Loucy (cell line): ENCODE data around the gene RHOH.

Source experiments
- H2AFZ ChIP-seq: fragments of 200-600 bp; sonication (generic); 2 replicates; pipeline ENCODE4 v1.6.0; 2016; ENCODE audit warnings: antibody characterized with exemption, mild to moderate bottlenecking, low read length, moderate library complexity
- H3F3A ChIP-seq: fragments of 200-600 bp; 2 replicates; pipeline ENCODE4 v1.6.0; 2016; ENCODE audit warnings: antibody characterized with exemption, low read depth, mild to moderate bottlenecking
- H3K27me3 ChIP-seq: fragments of 200-600 bp; sonication (generic); 2 replicates; pipeline ENCODE4 v1.6.1; 2014; ENCODE audit warnings: low read length, mild to moderate bottlenecking; ENCODE audit not compliant: insufficient read depth, poor library complexity, severe bottlenecking
- H3K36me3 ChIP-seq: fragments of 200-600 bp; sonication (generic); 2 replicates; pipeline ENCODE4 v1.6.1; 2016; ENCODE audit warnings: low read length; ENCODE audit not compliant: insufficient read depth
- H3K4me1 ChIP-seq: fragments of 200-600 bp; sonication (generic); 2 replicates; pipeline ENCODE4 v1.5.1; 2014; ENCODE audit warnings: low read length, mild to moderate bottlenecking; ENCODE audit not compliant: insufficient read depth, poor library complexity, severe bottlenecking
- H3K4me2 ChIP-seq: fragments of 200-600 bp; sonication (generic); 2 replicates; pipeline ENCODE4 v1.6.0; 2014; ENCODE audit warnings: antibody characterized with exemption, low read length, low read depth, mild to moderate bottlenecking; ENCODE audit not compliant: poor library complexity, severe bottlenecking
- H3K4me3 ChIP-seq: fragments of 200-600 bp; sonication (generic); 2 replicates; pipeline ENCODE4 v1.5.1; 2014; ENCODE audit warnings: low read length, mild to moderate bottlenecking, mixed read lengths; ENCODE audit not compliant: poor library complexity, severe bottlenecking
- H3K79me2 ChIP-seq: fragments of 200-600 bp; sonication (generic); 2 replicates; pipeline ENCODE4 v1.6.1; 2014; ENCODE audit warnings: low read length; ENCODE audit not compliant: insufficient read depth
- H3K9ac ChIP-seq: fragments of 200-600 bp; sonication (generic); 2 replicates; pipeline ENCODE4 v1.6.0; 2014; ENCODE audit warnings: mild to moderate bottlenecking, low read depth, low read length, moderate library complexity; ENCODE audit not compliant: poor library complexity, severe bottlenecking
- H3K9me2 ChIP-seq: fragments of 200-600 bp; sonication (generic); replicated peaks from 2 replicates; pipeline ENCODE4 v1.6.1; 2016; ENCODE audit warnings: low read depth, low read length, mixed read lengths
- H3K9me3 ChIP-seq: fragments of 200-600 bp; sonication (generic); 2 replicates; pipeline ENCODE4 v1.6.1; 2014; ENCODE audit warnings: mild to moderate bottlenecking, antibody characterized with exemption, low read length, low read depth; ENCODE audit not compliant: insufficient read depth
- H4K20me1 ChIP-seq: fragments of 200-600 bp; sonication (generic); 2 replicates; pipeline ENCODE4 v1.6.0; 2014; ENCODE audit warnings: antibody characterized with exemption, low read length, mild to moderate bottlenecking; ENCODE audit not compliant: insufficient read depth, poor library complexity, severe bottlenecking
- EZH2phosphoT487 ChIP-seq: fragments of 200-600 bp; IDR thresholded peaks from 2 replicates; pipeline ENCODE4 v1.6.1; 2018; ENCODE audit warnings: antibody characterized with exemption, mild to moderate bottlenecking, moderate library complexity, borderline replicate concordance
- TF ChIP-seq, protein P1 (sequence below): fragments of 200-600 bp; sonication (generic); conservative IDR thresholded peaks from 2 replicates; pipeline ENCODE4 v1.5.1; 2014; ENCODE audit warnings: mild to moderate bottlenecking, antibody characterized with exemption, low read length

Gene RHOH

DNA sequence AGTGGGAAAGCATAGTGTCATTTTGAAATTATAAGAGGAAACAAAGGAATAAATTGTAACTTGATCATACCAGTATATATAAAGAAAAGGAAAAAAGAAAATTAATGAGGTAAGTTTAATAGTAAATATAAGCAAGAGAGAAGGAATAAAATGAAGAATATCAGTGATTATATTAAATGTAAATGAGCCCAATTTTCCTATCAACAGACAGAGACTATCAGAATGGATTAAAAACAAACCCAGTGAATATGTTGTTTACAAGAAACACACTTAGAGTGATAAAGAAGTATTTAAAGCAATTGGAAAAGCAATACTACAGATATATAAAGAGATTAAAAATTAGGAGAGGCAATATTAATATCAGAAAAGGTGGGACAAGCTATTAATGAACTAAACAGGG lies 28.8 kb upstream of the RHOH start:
- H2AFZ ChIP-seq = no peak overlapping the region
- no peak overlapping the region for H3K9ac ChIP-seq
- no peaks in the 10 kb centered on the region for H3K4me1 ChIP-seq
- no peak overlapping the region for H3K4me2 ChIP-seq
- no peaks in the 10 kb centered on the region for H4K20me1 ChIP-seq
- H3K9me2 ChIP-seq = no peaks in the 10 kb centered on the region
- H3K79me2 ChIP-seq = no peaks in the 10 kb centered on the region
- TF ChIP-seq, protein P1, sequence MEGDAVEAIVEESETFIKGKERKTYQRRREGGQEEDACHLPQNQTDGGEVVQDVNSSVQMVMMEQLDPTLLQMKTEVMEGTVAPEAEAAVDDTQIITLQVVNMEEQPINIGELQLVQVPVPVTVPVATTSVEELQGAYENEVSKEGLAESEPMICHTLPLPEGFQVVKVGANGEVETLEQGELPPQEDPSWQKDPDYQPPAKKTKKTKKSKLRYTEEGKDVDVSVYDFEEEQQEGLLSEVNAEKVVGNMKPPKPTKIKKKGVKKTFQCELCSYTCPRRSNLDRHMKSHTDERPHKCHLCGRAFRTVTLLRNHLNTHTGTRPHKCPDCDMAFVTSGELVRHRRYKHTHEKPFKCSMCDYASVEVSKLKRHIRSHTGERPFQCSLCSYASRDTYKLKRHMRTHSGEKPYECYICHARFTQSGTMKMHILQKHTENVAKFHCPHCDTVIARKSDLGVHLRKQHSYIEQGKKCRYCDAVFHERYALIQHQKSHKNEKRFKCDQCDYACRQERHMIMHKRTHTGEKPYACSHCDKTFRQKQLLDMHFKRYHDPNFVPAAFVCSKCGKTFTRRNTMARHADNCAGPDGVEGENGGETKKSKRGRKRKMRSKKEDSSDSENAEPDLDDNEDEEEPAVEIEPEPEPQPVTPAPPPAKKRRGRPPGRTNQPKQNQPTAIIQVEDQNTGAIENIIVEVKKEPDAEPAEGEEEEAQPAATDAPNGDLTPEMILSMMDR = no peak
- TF ChIP-seq EZH2phosphoT487 = no peak
- 0 out of 2 replicates have a peak, but pooled peaks cover 3% of the 10 kb centered on the region for H3K9me3 ChIP-seq
- no peaks in the 10 kb centered on the region for H3K36me3 ChIP-seq
- H3F3A ChIP-seq = no peaks in the 10 kb centered on the region
- no peaks in the 10 kb centered on the region for H3K27me3 ChIP-seq
- H3K4me3 ChIP-seq = no peak overlapping the region

DNA sequence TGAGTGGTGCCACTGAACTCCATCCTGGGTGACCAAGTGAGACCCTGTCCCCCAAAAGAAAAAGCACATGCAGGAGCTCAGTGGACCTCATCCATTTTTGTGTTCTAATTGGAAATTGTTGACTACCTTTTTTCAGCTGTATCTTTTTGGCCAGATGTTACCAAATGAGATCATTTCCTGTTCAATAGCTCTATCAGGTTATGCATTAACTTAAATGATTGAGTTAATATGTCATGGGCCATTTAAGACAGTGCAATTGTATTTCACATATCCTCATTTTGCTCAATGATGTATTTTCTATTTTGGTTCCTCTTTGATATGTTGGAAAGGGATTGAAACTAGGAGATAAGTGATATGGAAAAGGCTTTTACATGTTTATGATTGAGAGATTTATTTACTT lies 26.2 kb upstream of the RHOH start:
- TF ChIP-seq, protein P1 = no peak
- no peak for TF ChIP-seq EZH2phosphoT487

DNA sequence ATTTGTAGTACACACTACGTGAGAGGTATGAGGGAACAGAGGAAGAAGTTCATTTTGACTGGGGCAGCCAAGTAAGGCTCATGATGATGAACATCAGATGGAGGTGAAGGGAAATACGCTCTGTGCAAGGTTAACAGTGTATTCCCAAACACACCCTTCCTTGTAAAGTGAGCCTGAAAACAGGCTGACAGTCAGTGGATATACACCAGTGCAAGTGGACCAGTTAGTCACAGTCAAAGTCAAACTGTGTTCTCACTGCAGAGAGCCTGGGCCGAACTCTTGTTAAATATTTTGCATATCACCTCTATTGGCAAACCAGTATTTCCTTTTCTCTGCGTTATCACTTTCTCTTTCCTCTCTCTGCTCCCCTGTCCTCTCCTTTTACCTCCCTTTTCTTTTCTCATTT lies 23.4 kb upstream of the RHOH start:
- Histone ChIP-seq H3F3A (no peaks in the 10 kb centered on the region), H4K20me1 (no peaks in the 10 kb centered on the region), H3K4me1 (no peaks in the 10 kb centered on the region), H2AFZ (no peak overlapping the region), H3K27me3 (no peaks in the 10 kb centered on the region), H3K9me3 (no peaks in the 10 kb centered on the region), H3K4me2 (no peak overlapping the region), H3K9ac (no peak overlapping the region), H3K36me3 (no peaks in the 10 kb centered on the region), H3K9me2 (no peaks in the 10 kb centered on the region), H3K79me2 (no peaks in the 10 kb centered on the region), H3K4me3 (no peak overlapping the region)
- no peak for TF ChIP-seq EZH2phosphoT487
- TF ChIP-seq, protein P1 = no peak

More for the DNA sequence above, 26.2 kb upstream of the RHOH start:
- H3K27me3 ChIP-seq = no peaks in the 10 kb centered on the region
- no peak overlapping the region for H3K4me2 ChIP-seq
- H4K20me1 ChIP-seq = no peaks in the 10 kb centered on the region
- H3K4me1 ChIP-seq = no peaks in the 10 kb centered on the region
- no peak overlapping the region for H3K4me3 ChIP-seq
- no peaks in the 10 kb centered on the region for H3K9me2 ChIP-seq
- no peak overlapping the region for H3K9ac ChIP-seq
- no peaks in the 10 kb centered on the region for H3K36me3 ChIP-seq
- no peaks in the 10 kb centered on the region for H3K79me2 ChIP-seq
- H2AFZ ChIP-seq = no peak overlapping the region
- H3K9me3 ChIP-seq = 0 out of 2 replicates have a peak, but pooled peaks cover 3% of the 10 kb centered on the region
- no peaks in the 10 kb centered on the region for H3F3A ChIP-seq
